H1 (cell line): Measurements from ENCODE around the gene MRPL34. TPM values are rescaled to one million over a fixed set of nuclear protein-coding genes. Genes with fewer than 3 reads are reported as not detected.

ENCODE experiments used
- CTCF ChIA-PET: fragments of 300-600 bp; sonication (Branson Sonifier 250); formaldehyde crosslinking; loops from one replicate; lab custom pipeline; 2021; ENCODE audit not compliant: partially characterized antibody; lab: Charles Lee
- POLR2A ChIA-PET: fragments of 300-600 bp; sonication (Branson Sonifier 250); formaldehyde crosslinking; loops from one replicate; lab custom pipeline; 2021; ENCODE audit warnings: inconsistent platforms; ENCODE audit not compliant: partially characterized antibody; lab: Charles Lee
- DNase-seq, 2 experiments: peaks; one replicate each; pipeline versions ENCODE4 v3.0.0 to v3.0.0-alpha.2; 2010 to 2022; ENCODE audit warnings: low spot score in 2 of 2, low read depth in 1 of 2, mixed read lengths in 1 of 2
- FAIRE-seq: peaks from 2 replicates; lab custom pipeline; 2011; peaks lifted over from hg19 to GRCh38; lab: Jason Lieb, UNC
- H2AFZ ChIP-seq: 2 replicates; pipeline ENCODE4 v1.8.1; 2012; ENCODE audit warnings: low read length, inconsistent platforms
- H2AK5ac ChIP-seq: 2 replicates; pipeline ENCODE4 v1.6.1; 2013; ENCODE audit warnings: low read depth, low read length
- H2BK120ac ChIP-seq: replicated peaks from 2 replicates; pipeline ENCODE3; 2013; ENCODE audit warnings: low read depth, low read length, inconsistent platforms
- H2BK12ac ChIP-seq: 2 replicates; pipeline ENCODE4 v1.6.1; 2013; ENCODE audit warnings: low read depth, low read length
- H2BK15ac ChIP-seq: 2 replicates; pipeline ENCODE4 v1.6.1; 2013; ENCODE audit warnings: low read length
- H2BK20ac ChIP-seq: 2 replicates; pipeline ENCODE4 v1.6.1; 2013; ENCODE audit warnings: low read length
- H2BK5ac ChIP-seq: 2 replicates; pipeline ENCODE4 v1.6.1; 2013; ENCODE audit warnings: low read depth, low read length
- H3K14ac ChIP-seq: 2 replicates; pipeline ENCODE4 v1.6.1; 2013; ENCODE audit warnings: inconsistent platforms; ENCODE audit not compliant: insufficient read length
- H3K18ac ChIP-seq: 2 replicates; pipeline ENCODE4 v1.6.1; 2013; ENCODE audit warnings: low read length; ENCODE audit errors: extremely low read depth
- H3K23ac ChIP-seq: 2 replicates; pipeline ENCODE4 v1.6.1; 2013; ENCODE audit warnings: inconsistent platforms; ENCODE audit not compliant: insufficient read length
- H3K23me2 ChIP-seq: 2 replicates; pipeline ENCODE4 v1.6.1; 2013; ENCODE audit warnings: low read depth, low read length
- H3K27ac ChIP-seq: 2 replicates; pipeline ENCODE4 v1.6.1; 2011; ENCODE audit warnings: low read depth, low read length, inconsistent platforms
- H3K27me3 ChIP-seq, 4 experiments: replicated peaks in 1 of 4; 1 replicate in 1 of 4; 2 replicates in 3 of 4; pipeline versions ENCODE4 v1.6.1 to v1.8.1; 2011 to 2013; ENCODE audit warnings: low read length in 3 of 4, mild to moderate bottlenecking in 3 of 4, inconsistent platforms in 2 of 4, mixed read lengths in 2 of 4, moderate library complexity in 1 of 4; ENCODE audit not compliant: control insufficient read depth in 3 of 4, insufficient read depth in 3 of 4; ENCODE audit errors: extremely low read depth in 1 of 4
- H3K36me3 ChIP-seq, 4 experiments: 2 replicates each; pipeline versions ENCODE4 v1.6.1 to v1.8.1; 2011 to 2013; ENCODE audit warnings: mild to moderate bottlenecking in 4 of 4, low read length in 3 of 4, moderate library complexity in 2 of 4, control low read depth in 1 of 4, inconsistent platforms in 1 of 4; ENCODE audit not compliant: insufficient read depth in 4 of 4, control insufficient read depth in 2 of 4
- H3K4ac ChIP-seq: replicated peaks from 2 replicates; pipeline ENCODE3; 2013; ENCODE audit warnings: low read length, low read depth, mixed read lengths, inconsistent platforms; ENCODE audit not compliant: insufficient read length
- H3K4me1 ChIP-seq, 4 experiments: replicated peaks in 1 of 4; 1 replicate in 1 of 4; 2 replicates in 3 of 4; pipeline versions ENCODE4 v1.6.1 to v1.8.1; 2011 to 2013; ENCODE audit warnings: low read length in 3 of 4, inconsistent platforms in 2 of 4, mixed read lengths in 1 of 4; ENCODE audit not compliant: insufficient read depth in 4 of 4, control insufficient read depth in 3 of 4
- H3K4me2 ChIP-seq, 2 experiments: 2 replicates each; pipeline versions ENCODE4 v1.6.1 to v1.8.1; 2011 to 2013; ENCODE audit warnings: low read depth in 2 of 2, low read length in 2 of 2, control low read depth in 1 of 2, inconsistent platforms in 1 of 2, mild to moderate bottlenecking in 1 of 2; ENCODE audit not compliant: insufficient read depth in 1 of 2
- H3K4me3 ChIP-seq, 4 experiments: fragments of 200-600, 300-600 bp in 1 of 4; sonication (generic), shearing (Covaris generic), sonication (Bioruptor Twin) in 1 of 4; 2 replicates each; pipeline versions ENCODE4 v1.5.1 to v1.8.1; 2011 to 2016; ENCODE audit warnings: low read length in 4 of 4, low read depth in 3 of 4, control low read depth in 2 of 4, inconsistent platforms in 2 of 4, mild to moderate bottlenecking in 2 of 4, mixed read lengths in 1 of 4, moderate library complexity in 1 of 4; ENCODE audit not compliant: insufficient read depth in 2 of 4; ENCODE audit errors: extremely low read depth in 1 of 4
- H3K56ac ChIP-seq: replicated peaks from 2 replicates; pipeline ENCODE3; 2013; ENCODE audit warnings: low read depth, mild to moderate bottlenecking, mixed read lengths, low read length, inconsistent platforms; ENCODE audit not compliant: insufficient read length
- H3K79me1 ChIP-seq: 2 replicates; pipeline ENCODE4 v1.6.1; 2013; ENCODE audit warnings: low read depth, low read length, control low read depth
- H3K79me2 ChIP-seq, 2 experiments: 2 replicates each; pipeline versions ENCODE4 v1.6.1 to v1.8.1; 2012 to 2013; ENCODE audit warnings: low read length in 2 of 2, mild to moderate bottlenecking in 2 of 2, inconsistent platforms in 1 of 2; ENCODE audit not compliant: insufficient read depth in 2 of 2, control insufficient read depth in 1 of 2
- H3K9ac ChIP-seq, 4 experiments: replicated peaks in 1 of 4; 1 replicate in 1 of 4; 2 replicates in 3 of 4; pipeline versions ENCODE4 v1.6.1 to v1.8.1; 2011 to 2013; ENCODE audit warnings: low read depth in 3 of 4, low read length in 3 of 4, control low read depth in 2 of 4, mild to moderate bottlenecking in 2 of 4, moderate library complexity in 2 of 4, inconsistent platforms in 1 of 4; ENCODE audit errors: extremely low read depth in 1 of 4
- H3K9me3 ChIP-seq, 2 experiments: 2 replicates each; pipeline versions ENCODE4 v1.6.1 to v1.8.1; 2012 to 2013; ENCODE audit warnings: mild to moderate bottlenecking in 2 of 2, moderate library complexity in 2 of 2, control low read depth in 1 of 2, inconsistent platforms in 1 of 2, low read depth in 1 of 2, low read length in 1 of 2, mixed read lengths in 1 of 2; ENCODE audit not compliant: insufficient read depth in 2 of 2
- H4K20me1 ChIP-seq, 2 experiments: replicated peaks in 1 of 2; 2 replicates each; pipeline versions ENCODE3 to v1.8.1; 2011 to 2013; ENCODE audit warnings: inconsistent platforms in 2 of 2, low read length in 2 of 2, mild to moderate bottlenecking in 1 of 2; ENCODE audit not compliant: insufficient read depth in 2 of 2, control insufficient read depth in 1 of 2
- H4K5ac ChIP-seq: 2 replicates; pipeline ENCODE4 v1.6.1; 2013; ENCODE audit warnings: low read length, low read depth, mixed read lengths, inconsistent platforms; ENCODE audit not compliant: insufficient read length
- H4K8ac ChIP-seq: 2 replicates; pipeline ENCODE4 v1.8.0; 2013; ENCODE audit warnings: mild to moderate bottlenecking, moderate library complexity, low read length, inconsistent platforms; ENCODE audit not compliant: insufficient read depth; ENCODE audit errors: extremely low read depth
- H4K91ac ChIP-seq: replicated peaks from 2 replicates; pipeline ENCODE3; 2013; ENCODE audit warnings: low read length, mixed read lengths, inconsistent platforms; ENCODE audit not compliant: insufficient read length
- CTCF ChIP-seq, 3 experiments: IDR thresholded peaks; 1 replicate in 2 of 3; 2 replicates in 1 of 3; pipeline versions ENCODE4 v1.5.1 to v1.6.1; 2011; ENCODE audit warnings: low read length in 3 of 3, mild to moderate bottlenecking in 3 of 3, inconsistent platforms in 2 of 3, low read depth in 1 of 3, moderate library complexity in 1 of 3; ENCODE audit not compliant: insufficient read depth in 1 of 3; ENCODE audit errors: control extremely low read depth in 1 of 3
- EZH2 ChIP-seq: fragments of 200-600 bp; sonication (generic); IDR thresholded peaks from 2 replicates; pipeline ENCODE4 v1.7.1; 2012; ENCODE audit warnings: low read depth, mild to moderate bottlenecking, moderate library complexity, low read length, inconsistent platforms; ENCODE audit not compliant: severe bottlenecking
- PHF8 ChIP-seq: fragments of 200-600 bp; sonication (generic); conservative IDR thresholded peaks from 2 replicates; pipeline ENCODE4 v1.7.1; 2012; ENCODE audit warnings: low read depth, mild to moderate bottlenecking, inconsistent platforms, low read length, moderate library complexity
- POLR2A ChIP-seq, 2 experiments: IDR thresholded peaks; 1 replicate in 1 of 2; 2 replicates in 1 of 2; pipeline ENCODE4 v1.6.1; 2011; ENCODE audit warnings: low read depth in 2 of 2, low read length in 2 of 2, mild to moderate bottlenecking in 2 of 2; ENCODE audit errors: control extremely low read depth in 1 of 2
- RNF2 ChIP-seq: fragments of 200-900, 300-1000 bp; sonication (generic); IDR thresholded peaks from 2 replicates; pipeline ENCODE4 v1.7.1; 2016; ENCODE audit warnings: borderline replicate concordance, low read depth, mild to moderate bottlenecking, antibody characterized with exemption, low read length; ENCODE audit not compliant: poor library complexity, severe bottlenecking; ENCODE audit errors: missing control alignments
- SIRT6 ChIP-seq: IDR thresholded peaks from one replicate; pipeline ENCODE4 v1.7.1; 2012; ENCODE audit warnings: low read length, inconsistent platforms
- SP1 ChIP-seq: IDR thresholded peaks from 2 replicates; pipeline ENCODE4 v1.6.1; 2011; ENCODE audit warnings: low read depth, low read length
- TAF7 ChIP-seq: optimal IDR thresholded peaks from 2 replicates; pipeline ENCODE3; 2011; ENCODE audit warnings: low read depth, mild to moderate bottlenecking, inconsistent platforms, low read length, moderate library complexity, borderline replicate concordance
- TEAD4 ChIP-seq: IDR thresholded peaks from 2 replicates; pipeline ENCODE4 v1.6.1; 2012; ENCODE audit warnings: low read depth, low read length, inconsistent platforms, mixed read lengths
- WGBS, 2 experiments: shearing (Covaris generic) in 1 of 2; methylation state at CpG; one replicate each; pipeline versions ENCODE4 v1.1.6 to v1.1.7; 2013 to 2015; ENCODE audit warnings: low lambda C conversion rate in 2 of 2, mixed read lengths in 2 of 2, inconsistent platforms in 1 of 2, low coverage in 1 of 2, missing lambda C conversion rate in 1 of 2; ENCODE audit not compliant: insufficient replicate concordance in 2 of 2, insufficient coverage in 1 of 2, insufficient read length in 1 of 2; ENCODE audit errors: extremely low coverage in 1 of 2, missing lambda C conversion rate in 1 of 2; 5-methylcytosine and 5-hydroxymethylcytosine counted together
- polyA plus RNA-seq, 7 experiments: library from polyadenylated mRNA; depleted of rRNA in 3 of 7; stranded (reverse) in 5 of 7; unstranded in 2 of 7; fragments of >200 nt in 5 of 7; fragments of 200-250 nt in 2 of 7; gene quantifications; 1 replicate in 5 of 7; 2 replicates in 1 of 7; 4 replicates in 1 of 7; pipeline versions ENCODE4 v1.2.1 to v1.2.3, GENCODE V29; 2011 to 2013; ENCODE audit warnings: missing spikeins in 2 of 7, mixed read lengths in 2 of 7
- total RNA-seq: library from RNA; stranded (reverse); fragmentation: NEBNext Ultra II Directional; extraction: Animal tissue kit (Norgen Biotek cat#: 25700); gene quantifications from 2 replicates; pipeline ENCODE4 v1.2.1, GENCODE V29; 2021

MRPL34 gene
- total and polyA plus RNA-seq, 2 of the 8 experiments (the other 6 are each of a cell fraction or from before 2014, with no cell fraction given), result 91.9 to 99.6 TPM

GRCh38 chr19:17309965-17310461 lies 4.3 kb downstream of the MRPL34 start:
- peaks cover 0 to 14% of the 10 kb centered on the region in 2 experiments for H4K20me1 ChIP-seq
- H2AK5ac ChIP-seq, result no peak overlapping the region; the same call in 1 of the 2 replicates
- no peak overlapping the region for H4K91ac ChIP-seq
- H3K14ac ChIP-seq, result no peak overlapping the region
- peak overlapping the region; percentile 84 for H2BK5ac ChIP-seq
- no peak overlapping the region for H4K5ac ChIP-seq
- H2BK20ac ChIP-seq, result no peak overlapping the region
- no peak overlapping the region for H3K4ac ChIP-seq
- H3K4me3 ChIP-seq, result peak overlapping the region; percentile 76 to 92 (median 80)
- peaks cover 9% of the 10 kb centered on the region for H3K23me2 ChIP-seq
- peak overlapping the region; percentile 4; the same call in 1 of the 2 replicates for H3K27ac ChIP-seq
- H3K18ac ChIP-seq, result no peak overlapping the region; the same call in 1 of the 2 replicates
- peaks cover 4 to 13% (median 9%) of the 10 kb centered on the region in 4 experiments for H3K36me3 ChIP-seq
- no peak overlapping the region for H2BK120ac ChIP-seq
- 0 out of 2 replicates have a peak overlapping the region, but pooled peaks have one; percentile 12 for H2BK12ac ChIP-seq
- H3K9ac ChIP-seq, result peak overlapping the region; percentile 40 to 68 (median 47)
- H3K27me3 ChIP-seq, result no peaks in the 10 kb centered on the region
- no peaks in the 10 kb centered on the region for H3K9me3 ChIP-seq
- no peak overlapping the region for H3K56ac ChIP-seq
- ChIA-PET POLR2A (interaction anchor here (0.7 to 18.5 kb wide), 9 partner anchors 16 to 84 kb away, joined by 3 to 329 read pairs (median 3); partner anchors contain the start of genes ANO8 and CCDC194), CTCF (interaction anchor here (1.0 to 2.4 kb wide), 4 partner anchors 7 to 36 kb away, joined by 3 to 13 read pairs (median 4); no protein-coding TSS in a partner anchor)
- peaks cover 8 to 36% of the 10 kb centered on the region in 2 experiments; a peak in 3 of 4 replicates for H3K79me2 ChIP-seq
- H2AFZ ChIP-seq, result no peak overlapping the region
- 0 out of 2 replicates have a peak overlapping the region, but pooled peaks have one; percentile 93 for H4K8ac ChIP-seq
- H2BK15ac ChIP-seq, result no peak overlapping the region
- H3K4me1 ChIP-seq, result peaks cover 2 to 13% (median 5%) of the 10 kb centered on the region in 4 experiments; a peak in 5 of 7 replicates
- FAIRE-seq (no peak), DNase-seq (no peak)
- WGBS, 2 experiments, result 11% methylated on average over 20 of the region's 23 CpGs; no CpG with 5 or more reads in 1 of the 2 experiments
- peaks cover 21% of the 10 kb centered on the region for H3K79me1 ChIP-seq
- H3K23ac ChIP-seq, result no peak overlapping the region
- H3K4me2 ChIP-seq, result peak overlapping the region; percentile 72 to 82
- TF ChIP-seq SIRT6 (no peak), POLR2A (IDR thresholded peaks at IDR 0.05; ENCODE audit: control extremely low read depth in 1 of 2, low read depth in 2 of 2, low read length in 2 of 2) (no peak; a peak in 1 of 3 replicates), PHF8 (no peak), EZH2 (no peak), CTCF (IDR thresholded peaks at IDR 0.05; ENCODE audit: control extremely low read depth in 1 of 3, insufficient read depth in 1 of 3, low read depth in 1 of 3, low read length in 3 of 3) (no peak), TAF7 (no peak), SP1 (no peak), RNF2 (no peak), TEAD4 (no peak)
